ENCODE measurements around the gene BCL6. TPM values are rescaled to one million over a fixed set of nuclear protein-coding genes. Genes with fewer than 3 reads are reported as not detected.

The BCL6 gene
- total RNA-seq, 1 donor, result 40.2 TPM

- no peaks in the 10 kb centered on the region for H3K36me3 ChIP-seq (ENCODE audit: insufficient read depth, low read length)
- no peaks in the 10 kb centered on the region for H3K9me3 ChIP-seq (ENCODE audit: low read depth, low read length)
- no peak for DNase-seq (ENCODE audit: insufficient read length, low spot score, missing footprints)
- TF ChIP-seq CTCF (IDR thresholded peaks at IDR 0.05; ENCODE audit: extremely low read depth, low read depth, low read length), result no peak
- H3K4me2 ChIP-seq (ENCODE audit: insufficient read depth, low read length), result peak overlapping the region; percentile 100
- no peaks in the 10 kb centered on the region for H3K27me3 ChIP-seq (ENCODE audit: insufficient read depth, low read length)
- H3K27ac ChIP-seq (ENCODE audit: low read depth, low read length), result peak overlapping the region; percentile 100
- H3K79me2 ChIP-seq (ENCODE audit: insufficient read depth, low read length), result peaks cover 63% of the 10 kb centered on the region
- no peak overlapping the region for H2AFZ ChIP-seq (ENCODE audit: low read length)
- H3K4me3 ChIP-seq (ENCODE audit: insufficient read depth, low read length), result peak overlapping the region; percentile 93
- H3K4me1 ChIP-seq (ENCODE audit: insufficient read depth, low read length), result peaks cover 37% of the 10 kb centered on the region
- H4K20me1 ChIP-seq (ENCODE audit: insufficient read depth, low read length), result peaks cover 12% of the 10 kb centered on the region
These were observed 2.7 kb downstream of the BCL6 start for GRCh38 chr3:187742351-187743171.

- peaks cover 72% of the 10 kb centered on the region for H3K79me2 ChIP-seq (ENCODE audit: insufficient read depth, low read length)
- no peaks in the 10 kb centered on the region for H3K9me3 ChIP-seq (ENCODE audit: low read depth, low read length)
- no peaks in the 10 kb centered on the region for H3K27me3 ChIP-seq (ENCODE audit: insufficient read depth, low read length)
- peak overlapping the region; percentile 100 for H3K4me2 ChIP-seq (ENCODE audit: insufficient read depth, low read length)
- H3K4me1 ChIP-seq (ENCODE audit: insufficient read depth, low read length), result peaks cover 38% of the 10 kb centered on the region
- H3K36me3 ChIP-seq (ENCODE audit: insufficient read depth, low read length), result no peaks in the 10 kb centered on the region
- peak; percentile 94 for DNase-seq (ENCODE audit: insufficient read length, low spot score, missing footprints)
- peak overlapping the region; percentile 100 for H3K27ac ChIP-seq (ENCODE audit: low read depth, low read length)
- peak; percentile 95 for TF ChIP-seq CTCF (IDR thresholded peaks at IDR 0.05; ENCODE audit: extremely low read depth, low read depth, low read length)
- H4K20me1 ChIP-seq (ENCODE audit: insufficient read depth, low read length), result peaks cover 15% of the 10 kb centered on the region
- peak overlapping the region; percentile 4 for H2AFZ ChIP-seq (ENCODE audit: low read length)
- peak overlapping the region; percentile 93 for H3K4me3 ChIP-seq (ENCODE audit: insufficient read depth, low read length)
These were observed 3.6 kb downstream of the BCL6 start for GRCh38 chr3:187741403-187742350.

- H2AFZ ChIP-seq (ENCODE audit: low read length), result peak overlapping the region; percentile 45
- no peaks in the 10 kb centered on the region for H3K36me3 ChIP-seq (ENCODE audit: insufficient read depth, low read length)
- TF ChIP-seq CTCF (IDR thresholded peaks at IDR 0.05; ENCODE audit: extremely low read depth, low read depth, low read length), result peak; percentile 85
- peaks cover 23% of the 10 kb centered on the region for H4K20me1 ChIP-seq (ENCODE audit: insufficient read depth, low read length)
- H3K27ac ChIP-seq (ENCODE audit: low read depth, low read length), result peak overlapping the region; percentile 100
- H3K9me3 ChIP-seq (ENCODE audit: low read depth, low read length), result no peaks in the 10 kb centered on the region
- H3K4me3 ChIP-seq (ENCODE audit: insufficient read depth, low read length), result peak overlapping the region; percentile 93
- H3K79me2 ChIP-seq (ENCODE audit: insufficient read depth, low read length), result peaks cover 81% of the 10 kb centered on the region
- H3K4me2 ChIP-seq (ENCODE audit: insufficient read depth, low read length), result peak overlapping the region; percentile 100
- H3K4me1 ChIP-seq (ENCODE audit: insufficient read depth, low read length), result peaks cover 46% of the 10 kb centered on the region
- H3K27me3 ChIP-seq (ENCODE audit: insufficient read depth, low read length), result no peaks in the 10 kb centered on the region
- DNase-seq (ENCODE audit: insufficient read length, low spot score, missing footprints), result peak; percentile 89
These were observed 4.6 kb downstream of the BCL6 start for GRCh38 chr3:187740421-187741399.

All from osteoblast (primary cell).